HEK293T (cell line): Measurements from ENCODE around the gene SCRN1.

Source experiments
- ARNT ChIP-seq: fragments of 450-650 bp; IDR thresholded peaks from 2 replicates; pipeline ENCODE4 v1.6.1; 2017; ENCODE audit warnings: mild to moderate bottlenecking
- ELF4 ChIP-seq: fragments of 450-650 bp; IDR thresholded peaks from 2 replicates; pipeline ENCODE4 v1.6.1; 2017; ENCODE audit warnings: antibody characterized with exemption
- FOXA1 ChIP-seq: fragments of 450-650 bp; IDR thresholded peaks from 2 replicates; pipeline ENCODE4 v1.6.1; 2016; ENCODE audit warnings: mild to moderate bottlenecking
- FOXK2 ChIP-seq: fragments of 450-650 bp; IDR thresholded peaks from 2 replicates; pipeline ENCODE4 v1.6.1; 2016; ENCODE audit warnings: mild to moderate bottlenecking
- FOXM1 ChIP-seq: fragments of 450-650 bp; IDR thresholded peaks from 2 replicates; pipeline ENCODE4 v1.6.1; 2017; ENCODE audit warnings: mild to moderate bottlenecking, borderline replicate concordance
- LEF1 ChIP-seq: fragments of 450-650 bp; IDR thresholded peaks from 2 replicates; pipeline ENCODE4 v1.6.1; 2017; ENCODE audit warnings: mild to moderate bottlenecking, borderline replicate concordance
- PKNOX1 ChIP-seq: fragments of 450-650 bp; IDR thresholded peaks from 2 replicates; pipeline ENCODE4 v1.6.1; 2016
- SP1 ChIP-seq: fragments of 450-650 bp; IDR thresholded peaks from 2 replicates; pipeline ENCODE4 v1.6.1; 2017

GRCh38 chr7:30034501-30034900, 44.9 kb upstream of the SCRN1 start:
- TF ChIP-seq LEF1, result no peak
- no peak for TF ChIP-seq FOXA1
- no peak for TF ChIP-seq ELF4
- no peak for TF ChIP-seq ARNT
- no peak for TF ChIP-seq FOXK2
- TF ChIP-seq SP1, result no peak
- no peak for TF ChIP-seq PKNOX1
- no peak for TF ChIP-seq FOXM1
